Fibroblast of skin of back (primary cell): Measurements from ENCODE around the gene CDC73. TPM values are rescaled to one million over a fixed set of nuclear protein-coding genes. Genes with fewer than 3 reads are reported as not detected.

Experiments
- DNase-seq: peaks from one replicate; pipeline ENCODE4 v3.0.0-alpha.2; 2013
- polyA plus RNA-seq, 2 experiments: library from polyadenylated mRNA; unstranded; fragments of 120-200 nt; gene quantifications; one replicate each; pipeline ENCODE4 v1.2.1, GENCODE V29; 2013; ENCODE audit not compliant: insufficient read length in 2 of 2

CDC73 gene
- 42.7 TPM for polyA plus RNA-seq (2013, experiment 1 of 2; ENCODE audit: insufficient read length)
- polyA plus RNA-seq (2013, experiment 2 of 2; ENCODE audit: insufficient read length), result 38.4 TPM

GRCh38 chr1:193121616-193122593 lies at the start of gene CDC73:
TSS of gene CDC73 (plus strand) at chr1:193122031. CDS start at chr1:193122201, 170 bp downstream.
- peak; percentile 98 for DNase-seq

GRCh38 chr1:193077991-193078390 lies 43.8 kb upstream of the CDC73 start:
- peak; percentile 39 for DNase-seq

- DNase-seq, result no peak
Measured at GRCh38 chr1:193079187-193079586, 42.6 kb upstream of the CDC73 start.

GRCh38 chr1:193083365-193084088 lies 38.3 kb upstream of the CDC73 start:
- no peak for DNase-seq

- no peak for DNase-seq
Measured at GRCh38 chr1:193085263-193085662, 36.6 kb upstream of the CDC73 start.

- DNase-seq, result no peak
Measured at GRCh38 chr1:193086342-193086741, 35.5 kb upstream of the CDC73 start.

- DNase-seq, result no peak
Measured at GRCh38 chr1:193087893-193088292, 33.9 kb upstream of the CDC73 start.

- DNase-seq, result no peak
Measured at GRCh38 chr1:193090865-193091264, 31.0 kb upstream of the CDC73 start.

GRCh38 chr1:193094112-193094511 lies 27.7 kb upstream of the CDC73 start:
- DNase-seq, result no peak

- no peak for DNase-seq
Measured at GRCh38 chr1:193102662-193103061, 19.2 kb upstream of the CDC73 start.

- no peak for DNase-seq
Measured at GRCh38 chr1:193103759-193104501, 17.9 kb upstream of the CDC73 start.

GRCh38 chr1:193104502-193104906 lies 17.3 kb upstream of the CDC73 start:
- peak; percentile 68 for DNase-seq

GRCh38 chr1:193104907-193105820 lies 16.7 kb upstream of the CDC73 start, which contains the start of gene GLRX2:
TSS of gene GLRX2 (minus strand) at chr1:193105414. CDS start at chr1:193105382, 32 bp downstream.
- peak; percentile 87 for DNase-seq

- DNase-seq, result no peak
Measured at GRCh38 chr1:193105821-193106177, 16.0 kb upstream of the CDC73 start.

- no peak for DNase-seq
Measured at GRCh38 chr1:193108471-193108870, 13.4 kb upstream of the CDC73 start.

- DNase-seq, result no peak
Measured at GRCh38 chr1:193109619-193110018, 12.2 kb upstream of the CDC73 start.

GRCh38 chr1:193110246-193110645 lies 11.6 kb upstream of the CDC73 start:
- DNase-seq, result peak; percentile 4

GRCh38 chr1:193110864-193111263 lies 11.0 kb upstream of the CDC73 start:
- DNase-seq, result no peak

GRCh38 chr1:193111641-193112090 lies 10.2 kb upstream of the CDC73 start:
- peak; percentile 90 for DNase-seq

GRCh38 chr1:193113258-193113991 lies 8.4 kb upstream of the CDC73 start:
- no peak for DNase-seq

GRCh38 chr1:193113992-193114332 lies 7.9 kb upstream of the CDC73 start:
- no peak for DNase-seq
